Hematopoietic multipotent progenitor cell treated with erythropoietin and hydrocortisone succinate and interleukin-3 and kit ligand, for 4 days (in vitro differentiated cells): ENCODE results near the gene OR52N4.
"Not testable (repeated sequence)": the region's sequence is repeated elsewhere in the genome, so short reads cannot be mapped to it uniquely, and the experiment has no call there.

Experiments
- DNase-seq: peaks from one replicate; pipeline ENCODE4 v3.0.0-alpha.2; 2015

OR52N4 gene

GRCh38 chr11:5753943-5754342, at the start of gene OR52N4:
Gene OR52N4, plus strand, starts transcription at chr11:5754243. Its CDS starts 498 bp downstream, at chr11:5754741.
- DNase-seq = no peak

- DNase-seq = no peak
Measured at GRCh38 chr11:5705688-5706087, 48.4 kb upstream of the OR52N4 start.

GRCh38 chr11:5712507-5712906, 41.5 kb upstream of the OR52N4 start:
- DNase-seq = peak; percentile 53

DNA sequence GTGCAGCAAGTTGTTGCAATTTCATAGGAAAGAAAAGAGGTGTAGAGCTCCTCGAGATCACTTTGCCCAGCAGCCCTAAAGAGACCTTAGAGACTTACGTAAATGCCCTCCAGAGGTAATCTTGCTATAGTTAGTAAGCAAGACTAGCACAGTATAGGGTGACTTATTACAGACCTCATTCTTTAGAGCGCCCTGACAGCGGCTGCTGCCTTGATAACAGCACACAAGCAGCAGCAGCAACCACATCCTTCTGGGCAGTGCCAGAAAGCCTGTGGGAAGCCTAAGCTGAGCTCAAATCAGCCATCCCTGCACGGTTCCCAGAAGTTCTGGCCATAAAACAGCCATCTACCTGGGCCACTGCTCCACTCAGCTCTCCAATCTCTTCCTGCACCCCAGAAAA, 40.3 kb upstream of the OR52N4 start:
- peak; percentile 90 for DNase-seq

GRCh38 chr11:5716518-5716917, 37.5 kb upstream of the OR52N4 start:
- not testable (repeated sequence) for DNase-seq

DNA sequence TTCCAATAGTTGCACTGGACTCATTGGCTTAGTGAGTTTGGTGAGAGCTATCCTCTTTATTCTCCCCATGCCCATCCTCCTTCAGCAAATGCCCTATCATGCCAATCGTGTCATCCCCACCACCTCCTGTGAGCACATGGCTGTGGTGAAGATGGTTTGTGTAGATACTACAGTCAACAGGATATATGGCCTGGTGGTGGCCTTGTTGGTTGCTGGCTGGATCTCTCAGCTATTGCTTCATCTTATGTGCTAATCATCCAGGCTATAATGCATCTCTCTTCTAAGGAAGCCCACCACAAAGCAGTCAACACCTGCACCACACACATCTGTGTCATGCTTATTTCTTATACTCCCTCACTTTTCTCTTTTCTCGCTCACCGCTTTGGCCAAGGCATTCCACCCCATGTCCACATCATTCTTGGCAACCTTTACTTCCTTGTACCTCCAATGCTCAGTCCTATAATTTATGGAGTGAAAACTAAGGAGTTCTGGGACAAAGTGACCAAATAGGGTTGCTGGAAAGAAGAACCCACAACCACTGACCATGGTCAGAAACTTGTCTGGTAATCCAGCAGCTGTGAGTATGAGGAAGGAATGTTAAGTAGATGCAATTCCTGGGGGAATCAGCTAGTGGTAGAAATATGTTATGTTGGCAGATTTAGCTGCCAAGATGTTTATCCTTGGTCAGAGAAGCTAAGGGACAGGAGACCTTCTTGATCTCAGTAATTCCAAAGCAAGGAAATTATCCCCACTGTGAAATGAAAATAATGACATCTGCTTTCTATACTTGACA, 34.1 kb upstream of the OR52N4 start:
- DNase-seq = peak; percentile 85

DNA sequence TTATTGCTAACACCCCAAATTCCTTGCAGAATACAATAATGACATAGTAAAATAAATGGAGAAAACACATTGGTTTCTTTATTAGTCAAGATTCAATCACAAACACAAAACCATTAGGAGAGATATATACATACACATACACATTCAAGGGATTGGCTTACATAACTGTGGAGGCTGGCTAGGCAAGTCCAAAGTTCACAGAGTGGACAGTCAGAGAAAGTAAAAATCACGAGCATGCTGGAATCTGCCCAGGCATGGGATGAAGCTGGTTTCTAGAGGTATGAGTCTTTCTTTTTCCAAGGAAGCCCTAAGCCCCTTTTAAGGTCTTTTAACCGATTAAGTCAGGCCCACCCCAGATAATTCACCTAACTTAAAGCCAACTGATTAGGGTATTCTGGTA, 31.4 kb upstream of the OR52N4 start:
- DNase-seq = no peak

DNA sequence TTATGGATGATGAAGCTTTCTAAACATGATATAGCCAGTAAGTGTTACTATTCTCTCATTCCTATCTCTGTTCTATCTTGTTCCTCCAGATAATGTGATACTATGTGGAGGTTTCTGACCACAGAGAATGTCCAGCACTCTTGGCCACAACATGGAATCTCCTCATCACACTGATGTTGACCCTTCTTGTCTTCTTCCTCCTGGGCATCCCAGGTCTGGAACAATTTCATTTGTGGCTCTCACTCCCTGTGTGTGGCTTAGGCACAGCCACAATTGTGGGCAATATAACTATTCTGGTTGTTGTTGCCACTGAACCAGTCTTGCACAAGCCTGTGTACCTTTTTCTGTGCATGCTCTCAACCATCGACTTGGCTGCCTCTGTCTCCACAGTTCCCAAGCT, 27.7 kb upstream of the OR52N4 start:
- no peak for DNase-seq

- no peak for DNase-seq
Measured at GRCh38 chr11:5727691-5728090, 26.4 kb upstream of the OR52N4 start.

DNA sequence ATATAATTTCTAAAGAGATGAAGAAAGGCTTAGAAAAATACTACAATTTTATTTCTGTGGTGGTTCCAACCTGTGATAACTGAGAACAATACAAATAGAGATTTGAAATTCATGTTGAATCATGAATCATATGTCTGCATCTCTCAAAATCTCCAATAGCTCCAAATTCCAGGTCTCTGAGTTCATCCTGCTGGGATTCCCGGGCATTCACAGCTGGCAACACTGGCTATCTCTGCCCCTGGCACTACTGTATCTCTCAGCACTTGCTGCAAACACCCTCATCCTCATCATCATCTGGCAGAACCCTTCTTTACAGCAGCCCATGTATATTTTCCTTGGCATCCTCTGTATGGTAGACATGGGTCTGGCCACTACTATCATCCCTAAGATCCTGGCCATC, 17.6 kb upstream of the OR52N4 start, which contains the start of gene OR56B1:
Gene OR56B1, plus strand, starts transcription at position 53 of the 400 bp plus-strand sequence. Its CDS starts 69 bp downstream, at position 122.
- no peak for DNase-seq

GRCh38 chr11:5737091-5737490, 17.0 kb upstream of the OR52N4 start:
- no peak for DNase-seq

- no peak for DNase-seq
Measured at GRCh38 chr11:5737670-5738392, 16.2 kb upstream of the OR52N4 start.

GRCh38 chr11:5738431-5738830, 15.6 kb upstream of the OR52N4 start:
- no peak for DNase-seq

GRCh38 chr11:5746614-5747013, 7.4 kb upstream of the OR52N4 start:
- no peak for DNase-seq

GRCh38 chr11:5749836-5750235, 4.2 kb upstream of the OR52N4 start:
- DNase-seq = no peak

- no peak for DNase-seq
Measured at GRCh38 chr11:5767056-5767455, 13.0 kb downstream of the OR52N4 start.

GRCh38 chr11:5783255-5783654, 29.2 kb downstream of the OR52N4 start, which contains the start of gene OR52N5:
Gene OR52N5, minus strand, starts transcription at chr11:5783355. Its CDS starts 4,721 bp downstream, at chr11:5778634.
- no peak for DNase-seq

DNA sequence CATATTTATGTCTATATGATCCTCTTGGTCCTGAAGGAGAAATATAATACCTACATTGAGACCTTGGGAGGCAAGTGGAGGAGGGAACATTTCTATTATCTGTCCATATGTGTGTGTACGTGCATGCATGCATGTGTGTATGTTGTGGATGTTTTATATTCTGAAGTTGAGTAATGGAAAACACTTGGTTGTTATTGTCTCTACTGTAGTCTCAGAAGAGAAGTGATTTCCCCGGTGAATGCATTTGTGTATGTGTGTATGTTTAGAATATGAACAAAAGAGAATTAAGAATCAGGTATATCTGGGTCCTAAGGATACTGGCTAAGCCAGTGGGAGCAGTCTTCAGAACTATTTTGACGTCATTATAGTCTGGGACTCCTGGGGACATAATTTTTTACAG, 37.1 kb downstream of the OR52N4 start, which contains the start of gene OR52N1:
Gene OR52N1, minus strand, starts transcription at position 101 of the 400 bp plus-strand sequence. CDS start 2,449 bp downstream, outside the sequence.
- no peak for DNase-seq

DNA sequence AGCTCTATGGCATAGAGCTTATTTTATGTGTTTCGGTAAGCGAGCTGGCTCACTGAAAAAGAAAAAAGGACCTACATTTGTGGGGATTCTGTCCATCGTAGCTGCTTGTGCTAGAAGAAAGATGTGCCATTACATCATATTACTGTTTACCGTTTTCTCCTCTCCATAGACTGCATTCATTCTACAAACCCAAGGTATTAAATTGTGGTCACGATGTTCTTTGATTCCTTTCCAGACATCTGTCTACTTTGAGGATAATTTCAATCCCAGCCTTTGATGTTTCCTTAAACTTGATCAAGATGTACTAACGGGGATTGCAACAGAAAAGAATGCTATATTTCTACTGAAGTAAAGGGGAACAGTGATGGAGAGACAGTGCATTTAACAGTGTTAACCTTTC, 42.5 kb downstream of the OR52N4 start:
- no peak for DNase-seq

DNA sequence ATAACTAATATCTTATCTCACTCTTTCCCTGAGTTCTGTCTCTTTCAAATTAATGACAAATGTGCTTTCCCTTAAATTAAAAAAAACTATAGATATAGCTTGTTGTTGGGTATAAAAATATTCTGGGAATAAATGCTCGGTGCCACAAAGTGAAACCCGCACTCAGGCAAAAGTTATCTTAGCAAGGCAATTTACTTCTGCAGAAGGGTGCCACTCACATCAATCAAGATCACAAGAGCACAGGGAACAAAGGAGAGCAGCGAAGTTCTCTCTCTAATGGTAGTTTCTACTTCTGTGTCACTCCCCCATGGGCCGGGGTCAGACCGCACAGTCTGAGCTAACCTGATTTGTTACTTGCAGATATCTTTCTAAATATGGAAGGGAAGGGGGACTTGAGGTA, 49.9 kb downstream of the OR52N4 start:
- no peak for DNase-seq
